Natural killer cell (primary cell): Measurements from ENCODE around the gene PDE8A. TPM values are rescaled to one million over a fixed set of nuclear protein-coding genes. Genes with fewer than 3 reads are reported as not detected.

Experiments used
- ATAC-seq, 3 donors: fragments of 150-1000 bp in 2 of 3; fragments of 200-7000 bp in 1 of 3; cut with Tn5 transposase; 1 replicate in 1 of 3; 2 replicates in 2 of 3; pipeline ENCODE4 v1.10.0; 2021; ENCODE audit warnings: mild to moderate bottlenecking in 2 of 3, moderate library complexity in 2 of 3
- DNase-seq, 2 donors: peaks; one replicate each; pipeline versions ENCODE4 v3.0.0 to v3.0.0-alpha.2; 2013 to 2021; ENCODE audit warnings: mixed read lengths in 1 of 2
- H3K27ac ChIP-seq: one replicate; pipeline ENCODE4 v1.5.1; 2013; ENCODE audit warnings: mild to moderate bottlenecking, low read length
- H3K27me3 ChIP-seq: one replicate; pipeline ENCODE4 v1.6.1; 2013; ENCODE audit warnings: low read length; ENCODE audit not compliant: control insufficient read depth, insufficient read depth
- H3K36me3 ChIP-seq: one replicate; pipeline ENCODE4 v1.6.1; 2013; ENCODE audit warnings: low read length; ENCODE audit not compliant: control insufficient read depth, insufficient read depth
- H3K4me1 ChIP-seq: one replicate; pipeline ENCODE4 v1.6.1; 2013; ENCODE audit warnings: low read length; ENCODE audit not compliant: control insufficient read depth, insufficient read depth
- H3K4me3 ChIP-seq: one replicate; pipeline ENCODE4 v1.5.1; 2013; ENCODE audit warnings: low read length
- H3K9me3 ChIP-seq: one replicate; pipeline ENCODE4 v1.6.1; 2013; ENCODE audit warnings: low read length; ENCODE audit not compliant: control insufficient read depth, insufficient read depth
- H3K27ac Mint-ChIP-seq, 2 donors: one replicate each; pipeline ENCODE4 v1.8.0; 2022; ENCODE audit warnings: mild to moderate bottlenecking in 2 of 2, mixed read lengths in 2 of 2, moderate library complexity in 1 of 2
- H3K27me3 Mint-ChIP-seq, 2 donors: one replicate each; pipeline ENCODE4 v1.8.0; 2022; ENCODE audit warnings: low read depth in 2 of 2, mixed read lengths in 2 of 2
- H3K36me3 Mint-ChIP-seq: one replicate; pipeline ENCODE4 v1.8.0; 2022; ENCODE audit warnings: mixed read lengths
- H3K4me1 Mint-ChIP-seq, 2 donors: one replicate each; pipeline ENCODE4 v1.8.0; 2022; ENCODE audit warnings: mixed read lengths in 2 of 2
- H3K4me3 Mint-ChIP-seq: one replicate; pipeline ENCODE4 v1.8.0; 2022; ENCODE audit warnings: mild to moderate bottlenecking, moderate library complexity, mixed read lengths
- H3K9me3 Mint-ChIP-seq, 2 donors: one replicate each; pipeline ENCODE4 v1.8.0; 2022; ENCODE audit warnings: mixed read lengths in 2 of 2
- CTCF ChIP-seq: fragments of 200-600 bp; IDR thresholded peaks from one replicate; pipeline ENCODE4 v1.8.0; 2022; ENCODE audit warnings: antibody characterized with exemption
- WGBS: methylation state at CpG from one replicate; pipeline ENCODE4 v1.1.7; 2013; ENCODE audit warnings: missing lambda C conversion rate; ENCODE audit not compliant: insufficient coverage; 5-methylcytosine and 5-hydroxymethylcytosine counted together
- intact Hi-C: fragments of 100-400 bp; cut with micrococcal nuclease; formaldehyde crosslinking; loops from one replicate; pipeline ENCODE4 v1.14.2; 2022
- total RNA-seq, 4 donors: library from RNA; stranded (reverse); fragments of 120-200 nt in 1 of 4; gene quantifications; one replicate each; pipeline versions ENCODE4 v1.2.3 to v1.2.4, GENCODE V29; 2013 to 2022

PDE8A gene
- total RNA-seq, 3 donors from 2014 or later (not counting 1 experiment from before 2014, with no cell fraction given): 21.0 to 24.2 (median 23.8) TPM

GRCh38 chr15:85116925-85117646 lies 135.4 kb downstream of the PDE8A start:
- 72% methylated on average over 4 of the region's 5 CpGs for WGBS
- Histone ChIP-seq H3K4me3 (no peak overlapping the region), H3K27ac (no peak overlapping the region), H3K4me1 (no peaks in the 10 kb centered on the region), H3K9me3 (no peaks in the 10 kb centered on the region), H3K36me3 (peaks cover 24% of the 10 kb centered on the region), H3K27me3 (no peaks in the 10 kb centered on the region)
- H3K4me1 Mint-ChIP-seq: no peaks in the 10 kb centered on the region
- intact Hi-C loops: no loop called here
- ATAC-seq (peak in 1 of 3 donors; percentile 8), DNase-seq (no peak)
- peaks cover 7% of the 10 kb centered on the region for H3K36me3 Mint-ChIP-seq
- H3K27me3 Mint-ChIP-seq: no peaks in the 10 kb centered on the region
- no peaks in the 10 kb centered on the region for H3K9me3 Mint-ChIP-seq
- TF ChIP-seq CTCF: no peak
- H3K27ac Mint-ChIP-seq: no peak overlapping the region
- no peak overlapping the region for H3K4me3 Mint-ChIP-seq

DNA sequence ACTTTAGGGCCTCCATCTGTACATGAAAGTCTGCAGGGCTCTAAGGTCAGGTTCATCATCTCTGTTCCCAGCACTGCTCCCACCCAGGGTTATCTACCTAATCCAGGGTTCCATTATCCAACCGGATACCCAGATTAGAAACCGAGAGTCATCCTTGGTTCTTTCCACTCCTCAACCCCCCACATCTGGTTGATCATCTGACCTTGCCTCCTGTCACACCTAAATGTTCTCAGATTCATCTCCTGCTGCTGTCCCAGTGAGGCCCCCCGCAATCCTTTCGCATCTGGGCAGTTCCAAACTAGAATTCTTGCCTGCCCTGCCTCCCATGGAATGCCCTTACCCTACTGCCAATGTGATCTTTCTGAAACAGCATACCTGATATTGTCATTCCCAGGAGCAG lies 136.5 kb downstream of the PDE8A start:
- Mint-ChIP-seq H3K4me1 (no peaks in the 10 kb centered on the region), H3K27me3 (no peaks in the 10 kb centered on the region), H3K4me3 (no peak overlapping the region), H3K36me3 (peaks cover 7% of the 10 kb centered on the region), H3K9me3 (no peaks in the 10 kb centered on the region), H3K27ac (no peak overlapping the region)
- Histone ChIP-seq H3K9me3 (no peaks in the 10 kb centered on the region), H3K27me3 (no peaks in the 10 kb centered on the region), H3K4me3 (no peak overlapping the region), H3K27ac (no peak overlapping the region), H3K4me1 (no peaks in the 10 kb centered on the region), H3K36me3 (peaks cover 25% of the 10 kb centered on the region)
- 96% methylated on average over 4 of the region's 4 CpGs for WGBS
- no peak for TF ChIP-seq CTCF
- intact Hi-C loops: no loop called here
- ATAC-seq (no peak), DNase-seq (no peak)

- H3K36me3 ChIP-seq: peaks cover 20% of the 10 kb centered on the region
- H3K27me3 ChIP-seq: no peaks in the 10 kb centered on the region
- DNase-seq (no peak), ATAC-seq (no peak)
- H3K27ac ChIP-seq: no peak overlapping the region
- Mint-ChIP-seq H3K9me3 (no peaks in the 10 kb centered on the region), H3K27me3 (no peaks in the 10 kb centered on the region), H3K36me3 (peaks cover 7% of the 10 kb centered on the region), H3K27ac (no peak overlapping the region), H3K4me3 (no peak overlapping the region), H3K4me1 (no peaks in the 10 kb centered on the region)
- H3K9me3 ChIP-seq: no peaks in the 10 kb centered on the region
- no peak overlapping the region for H3K4me3 ChIP-seq
- 98% methylated on average over 2 of the region's 2 CpGs for WGBS
- no peak for TF ChIP-seq CTCF
- H3K4me1 ChIP-seq: no peaks in the 10 kb centered on the region
- intact Hi-C loops: no loop called here
These were observed 136.9 kb downstream of the PDE8A start for GRCh38 chr15:85118581-85118980.
